ENCODE results near the gene TC2N. TPM values are rescaled to one million over a fixed set of nuclear protein-coding genes. Genes with fewer than 3 reads are reported as not detected.

Gene TC2N
- total and polyA plus RNA-seq, 2 experiments from 2014 or later: 10.0 to 35.0 TPM

- H3K4me3 Mint-ChIP-seq: no peak overlapping the region; the same call in 2 of the 3 replicates
- peak; percentile 26 for ATAC-seq
- peak; percentile 33 for DNase-seq (ENCODE audit: low spot score)
- no peaks in the 10 kb centered on the region; the same call in 1 of the 2 replicates for H3F3A ChIP-seq (replicated peaks; ENCODE audit: low read depth)
- no peaks in the 10 kb centered on the region for H4K20me1 ChIP-seq (replicated peaks; ENCODE audit: insufficient read depth)
- TF ChIP-seq ZNF331 (CRISPR knock-in tag; IDR thresholded peaks at IDR 0.05; ENCODE audit: low read depth): no peak
- no peak for TF ChIP-seq CREB1 (CRISPR knock-in tag; IDR thresholded peaks at IDR 0.05; ENCODE audit: low read depth)
- TF ChIP-seq, protein P1, sequence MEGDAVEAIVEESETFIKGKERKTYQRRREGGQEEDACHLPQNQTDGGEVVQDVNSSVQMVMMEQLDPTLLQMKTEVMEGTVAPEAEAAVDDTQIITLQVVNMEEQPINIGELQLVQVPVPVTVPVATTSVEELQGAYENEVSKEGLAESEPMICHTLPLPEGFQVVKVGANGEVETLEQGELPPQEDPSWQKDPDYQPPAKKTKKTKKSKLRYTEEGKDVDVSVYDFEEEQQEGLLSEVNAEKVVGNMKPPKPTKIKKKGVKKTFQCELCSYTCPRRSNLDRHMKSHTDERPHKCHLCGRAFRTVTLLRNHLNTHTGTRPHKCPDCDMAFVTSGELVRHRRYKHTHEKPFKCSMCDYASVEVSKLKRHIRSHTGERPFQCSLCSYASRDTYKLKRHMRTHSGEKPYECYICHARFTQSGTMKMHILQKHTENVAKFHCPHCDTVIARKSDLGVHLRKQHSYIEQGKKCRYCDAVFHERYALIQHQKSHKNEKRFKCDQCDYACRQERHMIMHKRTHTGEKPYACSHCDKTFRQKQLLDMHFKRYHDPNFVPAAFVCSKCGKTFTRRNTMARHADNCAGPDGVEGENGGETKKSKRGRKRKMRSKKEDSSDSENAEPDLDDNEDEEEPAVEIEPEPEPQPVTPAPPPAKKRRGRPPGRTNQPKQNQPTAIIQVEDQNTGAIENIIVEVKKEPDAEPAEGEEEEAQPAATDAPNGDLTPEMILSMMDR (conservative IDR thresholded peaks at IDR 0.05; ENCODE audit: low read depth in 2 of 2): no peak
- no peak for TF ChIP-seq ZNF114 (CRISPR knock-in tag; IDR thresholded peaks at IDR 0.05)
- no peak for TF ChIP-seq NANOG (IDR thresholded peaks at IDR 0.05; ENCODE audit: borderline replicate concordance)
- TF ChIP-seq ETS1 (IDR thresholded peaks at IDR 0.05): no peak
- no peak for TF ChIP-seq STAT1 (IDR thresholded peaks at IDR 0.05; ENCODE audit: unreplicated experiment)
- TF ChIP-seq POLR2AphosphoS5 (IDR thresholded peaks at IDR 0.05; ENCODE audit: low read depth): no peak
- no peaks in the 10 kb centered on the region for H3K36me3 ChIP-seq (ENCODE audit: insufficient read depth)
- no peaks in the 10 kb centered on the region for H3K36me3 Mint-ChIP-seq (ENCODE audit: low read depth)
- H3K4me2 ChIP-seq: no peak overlapping the region
- peaks cover 8% of the 10 kb centered on the region for H3K27me3 Mint-ChIP-seq (ENCODE audit: insufficient read depth, low read depth, poor library complexity)
- H3K9me3 Mint-ChIP-seq: no peaks in the 10 kb centered on the region
- peaks cover 3% of the 10 kb centered on the region; the same call in 1 of the 2 replicates for H3K4me1 ChIP-seq (ENCODE audit: insufficient read depth)
- peaks cover 10% of the 10 kb centered on the region for H3K4me1 Mint-ChIP-seq
- H3K79me2 ChIP-seq (replicated peaks; ENCODE audit: insufficient read depth): no peaks in the 10 kb centered on the region
- H3K4me3 ChIP-seq: no peak overlapping the region
- no peak overlapping the region; the same call in 1 of the 2 replicates for H3K27ac Mint-ChIP-seq
- H3K9me2 ChIP-seq (ENCODE audit: insufficient read depth): peaks cover 9% of the 10 kb centered on the region; the same call in 1 of the 2 replicates
- no peaks in the 10 kb centered on the region for H3K27me3 ChIP-seq (ENCODE audit: insufficient read depth)
- H2AFZ ChIP-seq: peak overlapping the region; percentile 20; the same call in 1 of the 2 replicates
- H3K27ac ChIP-seq (ENCODE audit: low read depth): 0 out of 2 replicates have a peak overlapping the region, but pooled peaks have one; percentile 16
Observed at GRCh38 chr14:91897106-91897701, 29.9 kb upstream of the TC2N start.

- no peak overlapping the region for H2AFZ ChIP-seq
- Mint-ChIP-seq H3K27ac (no peak overlapping the region), H3K4me3 (no peak overlapping the region), H3K4me1 (peaks cover 10% of the 10 kb centered on the region), H3K36me3 (ENCODE audit: low read depth) (no peaks in the 10 kb centered on the region), H3K27me3 (ENCODE audit: insufficient read depth, low read depth, poor library complexity) (peaks cover 8% of the 10 kb centered on the region), H3K9me3 (no peaks in the 10 kb centered on the region)
- peaks cover 1% of the 10 kb centered on the region; the same call in 1 of the 2 replicates for H3K9me2 ChIP-seq (ENCODE audit: insufficient read depth)
- H3F3A ChIP-seq (replicated peaks; ENCODE audit: low read depth): no peaks in the 10 kb centered on the region; the same call in 1 of the 2 replicates
- no peak for ATAC-seq
- no peaks in the 10 kb centered on the region for H4K20me1 ChIP-seq (replicated peaks; ENCODE audit: insufficient read depth)
- H3K27ac ChIP-seq (ENCODE audit: low read depth): no peak overlapping the region
- no peak for DNase-seq (ENCODE audit: low spot score)
- peaks cover 3% of the 10 kb centered on the region; the same call in 1 of the 2 replicates for H3K4me1 ChIP-seq (ENCODE audit: insufficient read depth)
- no peaks in the 10 kb centered on the region for H3K79me2 ChIP-seq (replicated peaks; ENCODE audit: insufficient read depth)
- H3K4me2 ChIP-seq: no peak overlapping the region
- no peaks in the 10 kb centered on the region for H3K27me3 ChIP-seq (ENCODE audit: insufficient read depth)
- H3K36me3 ChIP-seq (ENCODE audit: insufficient read depth): no peaks in the 10 kb centered on the region
- no peak overlapping the region for H3K4me3 ChIP-seq
- TF ChIP-seq JUNB (IDR thresholded peaks at IDR 0.05; ENCODE audit: unreplicated experiment) (no peak), REST (IDR thresholded peaks at IDR 0.05; ENCODE audit: unreplicated experiment) (no peak), EZH2 (IDR thresholded peaks at IDR 0.05; ENCODE audit: low read depth, unreplicated experiment) (no peak), ETS1 (IDR thresholded peaks at IDR 0.05) (no peak), ZNF331 (CRISPR knock-in tag; IDR thresholded peaks at IDR 0.05; ENCODE audit: low read depth) (no peak), ZNF114 (CRISPR knock-in tag; IDR thresholded peaks at IDR 0.05) (no peak)
- TF ChIP-seq, protein P1 (conservative IDR thresholded peaks at IDR 0.05; ENCODE audit: low read depth in 2 of 2): no peak
Observed at GRCh38 chr14:91896419-91896818, 29.1 kb upstream of the TC2N start.

Data from GM23338 (cell line).